B cell (primary cell): ENCODE data around the gene GSC2. TPM values are rescaled to one million over a fixed set of nuclear protein-coding genes. Genes with fewer than 3 reads are reported as not detected.
A peak's percentile ranks its signal among the peaks of the same experiment; 100 is the strongest.

Experiments used
- ATAC-seq: fragments of 200-7000 bp; cut with Tn5 transposase; one replicate; pipeline ENCODE4 v1.10.0; 2021; ENCODE audit warnings: low read depth, mild to moderate bottlenecking, moderate number of reproducible peaks, moderate library complexity
- CTCF ChIA-PET: fragments of 350-600 bp; sonication (Branson Sonifier 250); formaldehyde crosslinking; loops from one replicate; lab custom pipeline; 2021; ENCODE audit warnings: antibody characterized with exemption, inconsistent platforms; lab: Charles Lee
- POLR2A ChIA-PET: fragments of 350-600 bp; sonication (Branson Sonifier 250); formaldehyde crosslinking; loops from one replicate; lab custom pipeline; 2021; ENCODE audit warnings: antibody characterized with exemption; lab: Charles Lee
- DNase-seq: peaks from one replicate; pipeline ENCODE4 v3.0.0; 2013
- H2AFZ ChIP-seq: 2 replicates; pipeline ENCODE4 v1.6.1; 2012; ENCODE audit warnings: mild to moderate bottlenecking, low read depth, low read length; ENCODE audit not compliant: insufficient read depth, poor library complexity, severe bottlenecking
- H3K27ac ChIP-seq, 2 donors: 1 replicate in 1 of 2; 2 replicates in 1 of 2; pipeline ENCODE4 v1.5.1; 2012 to 2013; ENCODE audit warnings: low read length in 2 of 2, mild to moderate bottlenecking in 2 of 2, moderate library complexity in 1 of 2
- H3K27me3 ChIP-seq, 4 experiments: fragments of 200-600 bp in 1 of 4; sonication (generic) in 1 of 4; replicated peaks in 1 of 4; 1 replicate in 2 of 4; 2 replicates in 2 of 4; pipeline versions ENCODE4 v1.6.1 to v1.7.0; 2013 to 2016; ENCODE audit warnings: low read length in 3 of 4, mild to moderate bottlenecking in 2 of 4, mixed read lengths in 1 of 4, moderate library complexity in 1 of 4; ENCODE audit not compliant: insufficient read depth in 4 of 4, control insufficient read depth in 3 of 4; ENCODE audit errors: control extremely low read depth in 1 of 4
- H3K36me3 ChIP-seq, 2 experiments: replicated peaks in 1 of 2; 1 replicate in 1 of 2; 2 replicates in 1 of 2; pipeline versions ENCODE4 v1.6.1 to v1.7.1; 2013; ENCODE audit warnings: low read length in 1 of 2; ENCODE audit not compliant: insufficient read depth in 2 of 2, control insufficient read depth in 1 of 2; ENCODE audit errors: control extremely low read depth in 1 of 2, extremely low read depth in 1 of 2
- H3K4me1 ChIP-seq, 2 donors: fragments of 200-600 bp in 1 of 2; sonication (generic) in 1 of 2; 1 replicate in 1 of 2; 2 replicates in 1 of 2; pipeline versions ENCODE4 v1.5.1 to v1.6.1; 2013 to 2017; ENCODE audit warnings: low read length in 2 of 2; ENCODE audit not compliant: control insufficient read depth in 2 of 2, insufficient read depth in 2 of 2
- H3K4me2 ChIP-seq: replicated peaks from 2 replicates; pipeline ENCODE3; 2012; ENCODE audit warnings: mild to moderate bottlenecking, low read depth, low read length; ENCODE audit not compliant: poor library complexity, severe bottlenecking
- H3K4me3 ChIP-seq, 5 experiments: fragments of 200-600 bp in 1 of 5; sonication (generic) in 1 of 5; 1 replicate in 3 of 5; 2 replicates in 2 of 5; pipeline versions ENCODE4 v1.5.1 to v1.7.0; 2011 to 2016; ENCODE audit warnings: low read length in 4 of 5, mild to moderate bottlenecking in 4 of 5, low read depth in 2 of 5, control low read depth in 1 of 5, moderate library complexity in 1 of 5; ENCODE audit not compliant: insufficient read depth in 1 of 5; ENCODE audit errors: control extremely low read depth in 1 of 5, extremely low read depth in 1 of 5
- H3K79me2 ChIP-seq: fragments of 200-600 bp; sonication (generic); one replicate; pipeline ENCODE4 v1.6.0; 2016; ENCODE audit warnings: low read length; ENCODE audit not compliant: control insufficient read depth, insufficient read depth
- H3K9ac ChIP-seq: fragments of 200-600 bp; sonication (generic); 2 replicates; pipeline ENCODE4 v1.6.1; 2017; ENCODE audit warnings: mild to moderate bottlenecking, low read length, moderate library complexity
- H3K9me3 ChIP-seq, 3 donors: one replicate each; pipeline versions ENCODE4 v1.6.1 to v1.7.1; 2013; ENCODE audit warnings: low read length in 2 of 3; ENCODE audit not compliant: control insufficient read depth in 2 of 3, insufficient read depth in 1 of 3; ENCODE audit errors: control extremely low read depth in 1 of 3
- H4K20me1 ChIP-seq: 2 replicates; pipeline ENCODE4 v1.6.0; 2012; ENCODE audit warnings: mild to moderate bottlenecking, low read length; ENCODE audit not compliant: insufficient read depth, control insufficient read depth, poor library complexity, severe bottlenecking
- H3K27ac Mint-ChIP-seq: one replicate; pipeline ENCODE4 v1.8.0; 2021; ENCODE audit warnings: mixed read lengths
- H3K27me3 Mint-ChIP-seq: one replicate; pipeline ENCODE4 v1.8.0; 2021; ENCODE audit warnings: mixed read lengths
- H3K4me1 Mint-ChIP-seq: one replicate; pipeline ENCODE4 v1.8.0; 2021; ENCODE audit warnings: mixed read lengths
- H3K4me3 Mint-ChIP-seq: one replicate; pipeline ENCODE4 v1.8.0; 2021; ENCODE audit warnings: mixed read lengths
- H3K9me3 Mint-ChIP-seq: one replicate; pipeline ENCODE4 v1.8.0; 2022; ENCODE audit warnings: mixed read lengths; ENCODE audit not compliant: insufficient read depth
- EZH2 ChIP-seq: IDR thresholded peaks from 2 replicates; pipeline ENCODE4 v1.6.1; 2012; ENCODE audit warnings: borderline replicate concordance, low read depth, mild to moderate bottlenecking, moderate library complexity, low read length; ENCODE audit not compliant: insufficient read depth, poor library complexity, severe bottlenecking
- WGBS: methylation state at CpG from one replicate; pipeline ENCODE4 v1.1.5; 2013; ENCODE audit warnings: missing lambda C conversion rate; ENCODE audit not compliant: insufficient coverage; 5-methylcytosine and 5-hydroxymethylcytosine counted together
- intact Hi-C: fragments of 100-400 bp; cut with micrococcal nuclease; formaldehyde crosslinking; loops from one replicate; pipeline ENCODE4 v1.10.0; 2022
- polyA plus RNA-seq: library from polyadenylated mRNA; depleted of rRNA; stranded (reverse); fragments of >200 nt; gene quantifications from 2 replicates; pipeline ENCODE4 v1.2.3, GENCODE V29; 2012
- total RNA-seq, 2 donors: library from RNA; stranded (reverse); fragments of 120-200 nt in 1 of 2; gene quantifications; 1 replicate in 1 of 2; 2 replicates in 1 of 2; pipeline versions ENCODE4 v1.2.3 to v1.2.4, GENCODE V29; 2013 to 2022
- TF ChIP-seq, protein P1 (sequence below): fragments of 200-600 bp; IDR thresholded peaks from one replicate; pipeline ENCODE4 v1.8.0; 2022; ENCODE audit warnings: antibody characterized with exemption, mild to moderate bottlenecking

Gene GSC2
- total and polyA plus RNA-seq, 2 donors (not counting 1 experiment from before 2014, with no cell fraction given), result not detected

DNA sequence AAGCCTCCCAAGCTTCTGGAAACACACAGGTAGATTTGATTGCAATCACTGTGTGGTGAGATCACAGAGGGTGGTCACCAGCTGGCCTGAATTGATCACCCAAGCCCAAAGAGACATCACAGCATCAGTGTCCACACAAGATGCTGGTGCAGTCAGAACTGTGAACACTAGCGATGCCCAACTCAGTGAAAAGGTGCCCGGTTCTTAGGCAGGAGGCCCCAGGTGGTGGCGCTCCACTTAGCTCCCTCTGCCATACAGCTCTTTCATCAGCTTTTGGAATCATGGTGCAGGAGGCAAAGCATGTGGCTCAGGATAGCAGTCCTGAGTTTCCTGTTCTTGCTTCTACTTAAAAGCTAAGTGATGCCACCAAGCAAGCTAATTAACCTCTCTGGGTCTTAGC, 39.0 kb downstream of the GSC2 start:
- no peaks in the 10 kb centered on the region for H3K27me3 ChIP-seq
- TF ChIP-seq, protein P1, sequence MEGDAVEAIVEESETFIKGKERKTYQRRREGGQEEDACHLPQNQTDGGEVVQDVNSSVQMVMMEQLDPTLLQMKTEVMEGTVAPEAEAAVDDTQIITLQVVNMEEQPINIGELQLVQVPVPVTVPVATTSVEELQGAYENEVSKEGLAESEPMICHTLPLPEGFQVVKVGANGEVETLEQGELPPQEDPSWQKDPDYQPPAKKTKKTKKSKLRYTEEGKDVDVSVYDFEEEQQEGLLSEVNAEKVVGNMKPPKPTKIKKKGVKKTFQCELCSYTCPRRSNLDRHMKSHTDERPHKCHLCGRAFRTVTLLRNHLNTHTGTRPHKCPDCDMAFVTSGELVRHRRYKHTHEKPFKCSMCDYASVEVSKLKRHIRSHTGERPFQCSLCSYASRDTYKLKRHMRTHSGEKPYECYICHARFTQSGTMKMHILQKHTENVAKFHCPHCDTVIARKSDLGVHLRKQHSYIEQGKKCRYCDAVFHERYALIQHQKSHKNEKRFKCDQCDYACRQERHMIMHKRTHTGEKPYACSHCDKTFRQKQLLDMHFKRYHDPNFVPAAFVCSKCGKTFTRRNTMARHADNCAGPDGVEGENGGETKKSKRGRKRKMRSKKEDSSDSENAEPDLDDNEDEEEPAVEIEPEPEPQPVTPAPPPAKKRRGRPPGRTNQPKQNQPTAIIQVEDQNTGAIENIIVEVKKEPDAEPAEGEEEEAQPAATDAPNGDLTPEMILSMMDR, result no peak
- no peak for TF ChIP-seq EZH2
- H3K79me2 ChIP-seq, result peaks cover 99% of the 10 kb centered on the region
- H3K27ac Mint-ChIP-seq, result peak overlapping the region; percentile 81
- H3K27me3 Mint-ChIP-seq, result no peaks in the 10 kb centered on the region
- peaks cover 34 to 50% of the 10 kb centered on the region in 2 donors for H3K4me1 ChIP-seq
- 97% methylated on average over 3 of the region's 3 CpGs for WGBS
- H3K9me3 Mint-ChIP-seq, result no peaks in the 10 kb centered on the region
- H2AFZ ChIP-seq, result no peak overlapping the region
- CTCF ChIA-PET, result interaction anchor here (0.6 to 1.5 kb wide), 3 partner anchors 9 to 33 kb away, joined by 3 to 6 read pairs (median 4); partner anchors contain the start of gene ESS2
- H3K9me3 ChIP-seq, result no peaks in the 10 kb centered on the region
- POLR2A ChIA-PET, result interaction anchor here (1.0 kb wide), 1 partner anchor 11 kb away, joined by 3 read pairs; no protein-coding TSS in a partner anchor
- no peak overlapping the region for H3K4me3 ChIP-seq
- peaks cover 68% of the 10 kb centered on the region for H4K20me1 ChIP-seq
- intact Hi-C loops, result no loop called here
- H3K4me1 Mint-ChIP-seq, result peaks cover 71% of the 10 kb centered on the region
- H3K4me3 Mint-ChIP-seq, result no peak overlapping the region
- peaks cover 0 to 10% of the 10 kb centered on the region in 2 experiments for H3K36me3 ChIP-seq
- no peak overlapping the region for H3K9ac ChIP-seq
- ATAC-seq (no peak), DNase-seq (no peak)
- peak overlapping the region in 1 of 2 donors; percentile 63 for H3K27ac ChIP-seq
- H3K4me2 ChIP-seq, result no peak overlapping the region

DNA sequence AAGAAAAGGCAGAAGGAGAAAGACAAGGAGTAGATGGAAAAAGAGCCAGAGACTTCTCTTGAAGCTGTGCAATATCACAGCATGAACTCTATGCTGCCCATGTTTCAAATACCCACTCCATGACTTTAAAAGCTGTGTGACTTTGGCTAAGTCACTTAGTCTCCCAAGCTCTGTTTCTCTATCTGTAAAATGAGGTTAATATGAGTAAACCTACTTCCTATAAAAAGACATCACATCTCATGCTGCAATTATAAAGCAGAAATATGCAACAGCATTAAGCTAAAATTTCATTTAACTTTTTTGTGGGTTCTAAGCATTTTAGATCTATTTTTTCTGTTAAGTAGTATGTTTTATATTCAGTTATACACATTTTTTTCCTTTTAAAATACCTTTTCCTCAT, 39.4 kb downstream of the GSC2 start:
- no peaks in the 10 kb centered on the region for H3K27me3 Mint-ChIP-seq
- Histone ChIP-seq H3K79me2 (peaks cover 99% of the 10 kb centered on the region), H3K4me1 (peaks cover 29 to 45% of the 10 kb centered on the region in 2 donors), H3K27ac (peak overlapping the region; percentile 55 to 63), H4K20me1 (peaks cover 68% of the 10 kb centered on the region), H2AFZ (no peak overlapping the region), H3K9me3 (no peaks in the 10 kb centered on the region), H3K9ac (no peak overlapping the region), H3K4me3 (no peak overlapping the region), H3K36me3 (peaks cover 0 to 12% of the 10 kb centered on the region in 2 experiments), H3K4me2 (no peak overlapping the region), H3K27me3 (no peaks in the 10 kb centered on the region)
- intact Hi-C loops, result no loop called here
- H3K27ac Mint-ChIP-seq, result peak overlapping the region; percentile 81
- ATAC-seq (no peak), DNase-seq (no peak)
- no peak overlapping the region for H3K4me3 Mint-ChIP-seq
- ChIA-PET POLR2A (interaction anchor here (0.8 to 1.0 kb wide), 2 partner anchors 8 to 11 kb away, joined by 3 read pairs; no protein-coding TSS in a partner anchor), CTCF (interaction anchor here (0.6 to 1.3 kb wide), 3 partner anchors 9 to 34 kb away, joined by 3 to 6 read pairs (median 3); partner anchors contain the start of gene ESS2)
- no peaks in the 10 kb centered on the region for H3K9me3 Mint-ChIP-seq
- TF ChIP-seq EZH2, result no peak
- peaks cover 68% of the 10 kb centered on the region for H3K4me1 Mint-ChIP-seq
